Measurements from ENCODE around the gene HEG1. TPM values are rescaled to one million over a fixed set of nuclear protein-coding genes. Genes with fewer than 3 reads are reported as not detected.
A peak's percentile ranks its signal among the peaks of the same experiment; 100 is the strongest.

The HEG1 gene
- total and polyA plus RNA-seq, 2 of the 8 experiments (the other 6 are each of a cell fraction or from before 2014, with no cell fraction given), result 5.3 to 9.7 TPM

GRCh38 chr3:124992041-124992440, 63.8 kb downstream of the HEG1 start:
- no peak overlapping the region for H4K5ac ChIP-seq (ENCODE audit: insufficient read length, low read depth, low read length)
- no peak for FAIRE-seq
- CTCF ChIA-PET (ENCODE audit: partially characterized antibody), result interaction anchor here (1.0 to 2.3 kb wide), 10 partner anchors 9 to 231 kb away, joined by 3 to 11 read pairs (median 4); no protein-coding TSS in a partner anchor
- no peaks in the 10 kb centered on the region for H3K79me1 ChIP-seq (ENCODE audit: low read depth, low read length)
- H3K79me2 ChIP-seq (ENCODE audit: control insufficient read depth in 1 of 2, insufficient read depth in 2 of 2, low read length in 2 of 2), result no peaks in the 10 kb centered on the region
- no peak overlapping the region for H4K8ac ChIP-seq (ENCODE audit: extremely low read depth, insufficient read depth, low read length)
- no peak overlapping the region for H3K9ac ChIP-seq (replicated peaks in 1 of 4; ENCODE audit: extremely low read depth in 1 of 4, low read depth in 3 of 4, low read length in 3 of 4)
- peak overlapping the region; percentile 32 to 42; a peak in 2 of 4 replicates for H3K4me2 ChIP-seq (ENCODE audit: insufficient read depth in 1 of 2, low read depth in 2 of 2, low read length in 2 of 2)
- H3K27ac ChIP-seq (ENCODE audit: low read depth, low read length), result no peak overlapping the region
- 0 out of 2 replicates have a peak overlapping the region, but pooled peaks have one; percentile 45 for H2BK12ac ChIP-seq (ENCODE audit: low read depth, low read length)
- no peak overlapping the region for H2AK5ac ChIP-seq (ENCODE audit: low read depth, low read length)
- no peak overlapping the region; the same call in 1 of the 2 replicates for H2BK20ac ChIP-seq (ENCODE audit: low read length)
- H3K23ac ChIP-seq (ENCODE audit: insufficient read length), result no peak overlapping the region
- 78% methylated on average over 5 of the region's 5 CpGs; no CpG with 5 or more reads in 1 of the 2 experiments for WGBS, 2 experiments (ENCODE audit: extremely low coverage in 1 of 2, insufficient coverage in 1 of 2, insufficient read length in 1 of 2, insufficient replicate concordance in 2 of 2, low coverage in 1 of 2, low lambda C conversion rate in 2 of 2, missing lambda C conversion rate in 1 of 2)
- no peak for DNase-seq (ENCODE audit: low read depth in 1 of 2, low spot score in 2 of 2)
- H2AFZ ChIP-seq (ENCODE audit: low read length), result no peak overlapping the region
- H3K27me3 ChIP-seq (replicated peaks in 1 of 4; ENCODE audit: control insufficient read depth in 3 of 4, extremely low read depth in 1 of 4, insufficient read depth in 3 of 4, low read length in 3 of 4), result no peaks in the 10 kb centered on the region
- peak overlapping the region; percentile 0 for H3K18ac ChIP-seq (ENCODE audit: extremely low read depth, low read length)
- no peak overlapping the region for H2BK5ac ChIP-seq (ENCODE audit: low read depth, low read length)
- peaks cover 0 to 3% of the 10 kb centered on the region in 2 experiments; a peak in 1 of 4 replicates for H3K9me3 ChIP-seq (ENCODE audit: insufficient read depth in 2 of 2, low read depth in 1 of 2, low read length in 1 of 2)
- peak overlapping the region; percentile 45 for H4K91ac ChIP-seq (replicated peaks; ENCODE audit: insufficient read length, low read length)
- POLR2A ChIA-PET (ENCODE audit: partially characterized antibody), result interaction anchor here (0.6 to 1.2 kb wide), 3 partner anchors 15 to 105 kb away, joined by 3 read pairs; no protein-coding TSS in a partner anchor
- no peak overlapping the region for H3K14ac ChIP-seq (ENCODE audit: insufficient read length)
- peak overlapping the region; percentile 28 for H3K4ac ChIP-seq (replicated peaks; ENCODE audit: insufficient read length, low read depth, low read length)
- 0 out of 8 replicates have a peak, but pooled peaks cover 0 to 3% (median 0%) of the 10 kb centered on the region in 4 experiments for H3K36me3 ChIP-seq (ENCODE audit: control insufficient read depth in 2 of 4, insufficient read depth in 4 of 4, low read length in 3 of 4)
- H2BK120ac ChIP-seq (replicated peaks; ENCODE audit: low read depth, low read length), result peak overlapping the region; percentile 79
- H4K20me1 ChIP-seq (replicated peaks in 1 of 2; ENCODE audit: control insufficient read depth in 1 of 2, insufficient read depth in 2 of 2, low read length in 2 of 2), result no peaks in the 10 kb centered on the region
- peak overlapping the region in 1 of 4 experiments; percentile 10; a peak in 1 of 8 replicates for H3K4me3 ChIP-seq (ENCODE audit: extremely low read depth in 1 of 4, insufficient read depth in 2 of 4, low read depth in 3 of 4, low read length in 4 of 4)
- no peak overlapping the region for H3K56ac ChIP-seq (replicated peaks; ENCODE audit: insufficient read length, low read depth, low read length)
- no peaks in the 10 kb centered on the region for H3K23me2 ChIP-seq (ENCODE audit: low read depth, low read length)
- no peak overlapping the region for H2BK15ac ChIP-seq (ENCODE audit: low read length)
- peaks cover 2 to 15% (median 10%) of the 10 kb centered on the region in 4 experiments; a peak in 6 of 7 replicates for H3K4me1 ChIP-seq (replicated peaks in 1 of 4; ENCODE audit: control insufficient read depth in 3 of 4, insufficient read depth in 4 of 4, low read length in 3 of 4)
- TF ChIP-seq USF2 (IDR thresholded peaks at IDR 0.05; ENCODE audit: low read length), result no peak
- no peak for TF ChIP-seq PHF8 (conservative IDR thresholded peaks at IDR 0.05; ENCODE audit: low read depth, low read length)
- no peak for TF ChIP-seq CHD2 (IDR thresholded peaks at IDR 0.05; ENCODE audit: low read length)
- TF ChIP-seq CREB1 (IDR thresholded peaks at IDR 0.05), result no peak
- TF ChIP-seq CHD1 (IDR thresholded peaks at IDR 0.05; ENCODE audit: low read depth, low read length), result no peak
- no peak for TF ChIP-seq POLR2A (IDR thresholded peaks at IDR 0.05; ENCODE audit: control extremely low read depth in 1 of 2, low read depth in 2 of 2, low read length in 2 of 2)
- TF ChIP-seq MAFK (IDR thresholded peaks at IDR 0.05; ENCODE audit: low read depth, low read length), result no peak
- TF ChIP-seq RXRA (IDR thresholded peaks at IDR 0.05; ENCODE audit: insufficient read depth, low read depth, low read length), result no peak
- no peak for TF ChIP-seq SUZ12 (IDR thresholded peaks at IDR 0.05; ENCODE audit: low read length)
- no peak for TF ChIP-seq CBX8 (IDR thresholded peaks at IDR 0.05; ENCODE audit: borderline replicate concordance, low read depth, low read length)
- TF ChIP-seq ZNF274 (IDR thresholded peaks at IDR 0.05; ENCODE audit: borderline replicate concordance, extremely low read depth, low read length), result no peak
- TF ChIP-seq NRF1 (IDR thresholded peaks at IDR 0.05; ENCODE audit: low read depth, low read length), result no peak
- TF ChIP-seq TAF7 (optimal IDR thresholded peaks at IDR 0.05; ENCODE audit: borderline replicate concordance, low read depth, low read length), result no peak

Data from H1 (cell line).